ENCODE measurements around the gene ADAM23.

The ADAM23 gene

DNA sequence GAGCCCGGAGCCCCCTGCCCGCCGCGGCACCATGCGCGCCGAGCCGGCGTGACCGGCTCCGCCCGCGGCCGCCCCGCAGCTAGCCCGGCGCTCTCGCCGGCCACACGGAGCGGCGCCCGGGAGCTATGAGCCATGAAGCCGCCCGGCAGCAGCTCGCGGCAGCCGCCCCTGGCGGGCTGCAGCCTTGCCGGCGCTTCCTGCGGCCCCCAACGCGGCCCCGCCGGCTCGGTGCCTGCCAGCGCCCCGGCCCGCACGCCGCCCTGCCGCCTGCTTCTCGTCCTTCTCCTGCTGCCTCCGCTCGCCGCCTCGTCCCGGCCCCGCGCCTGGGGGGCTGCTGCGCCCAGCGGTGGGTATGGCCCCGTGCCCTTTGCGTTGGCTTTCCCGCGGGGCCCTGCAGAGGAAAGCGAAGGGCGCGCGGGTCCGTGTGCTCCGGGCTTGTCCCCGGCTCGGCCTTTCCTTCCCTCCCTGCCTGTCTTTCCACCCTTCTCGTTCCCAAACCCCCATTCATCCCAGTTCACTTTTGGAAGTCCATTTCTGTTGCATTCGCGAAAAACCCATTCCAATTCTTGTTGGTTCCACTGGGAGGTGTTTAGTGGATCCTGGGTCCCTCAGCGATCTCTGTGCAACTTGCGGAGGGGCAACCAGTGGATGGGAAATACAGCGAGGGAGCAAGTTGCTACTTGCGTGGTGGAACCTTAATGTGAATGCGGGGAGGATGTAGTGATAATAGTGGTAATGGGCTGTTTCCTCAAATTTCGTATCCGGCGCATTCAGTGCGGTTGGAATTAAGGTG lies 599 bp downstream of the ADAM23 start:
- no peak for DNase-seq

DNA sequence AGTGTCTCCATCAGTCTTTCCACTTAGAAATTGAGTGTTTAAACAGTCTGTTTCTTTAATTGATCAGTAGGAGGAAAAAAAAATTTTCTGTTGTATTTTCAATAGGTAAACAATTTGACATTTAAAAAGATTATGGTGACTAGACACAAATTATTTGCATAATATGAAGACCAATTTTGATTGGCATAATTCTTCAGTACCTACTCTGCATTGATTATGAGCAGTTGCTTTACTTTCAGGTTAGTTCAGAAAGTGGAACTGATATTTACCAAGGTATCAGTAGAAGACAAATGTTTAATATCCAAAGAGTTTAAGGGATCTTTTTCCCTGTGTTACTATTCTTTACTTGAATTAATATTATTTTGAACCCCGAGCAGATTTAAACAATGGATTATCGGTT lies 2.6 kb downstream of the ADAM23 start:
- no peak for DNase-seq

DNA sequence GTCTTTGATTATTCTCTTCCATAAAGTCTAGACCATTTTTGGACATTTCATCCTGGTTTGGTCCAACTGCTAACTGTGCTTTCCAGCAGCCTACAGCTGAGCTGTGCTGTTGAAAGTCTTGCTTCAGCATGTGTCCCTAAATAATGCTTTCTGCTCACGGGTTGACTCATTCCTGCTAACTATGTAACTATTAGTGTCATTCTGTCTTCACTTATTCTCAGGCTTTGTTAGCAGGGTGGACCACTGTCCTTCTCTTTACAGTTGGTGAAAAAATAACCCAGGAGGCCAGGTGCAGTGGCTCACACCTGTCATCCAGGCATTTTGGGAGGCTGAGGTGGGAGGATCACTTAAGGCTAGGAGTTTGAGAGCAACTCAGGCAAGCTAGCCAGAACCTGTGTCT lies 8.9 kb downstream of the ADAM23 start:
- no peak for DNase-seq

DNA sequence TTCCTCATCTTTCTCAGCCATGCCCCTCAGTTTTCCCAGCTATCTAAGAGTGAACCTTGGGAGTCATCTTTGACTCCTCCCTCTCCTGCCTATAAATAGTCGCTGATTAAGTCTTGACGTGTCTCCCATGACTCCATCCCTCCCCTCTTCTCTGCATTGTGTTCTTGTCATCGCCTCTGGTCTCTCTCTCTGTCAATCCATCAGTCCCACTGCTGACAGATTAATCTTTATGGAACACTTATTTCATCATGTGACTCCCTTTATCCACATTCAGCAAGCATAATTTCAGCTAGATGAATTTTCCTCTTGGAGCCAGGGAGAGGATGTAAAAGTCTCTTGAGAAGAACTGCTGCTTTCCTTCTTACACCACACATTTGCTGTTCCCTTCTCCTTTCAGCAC lies 9.4 kb downstream of the ADAM23 start:
- no peak for DNase-seq

DNA sequence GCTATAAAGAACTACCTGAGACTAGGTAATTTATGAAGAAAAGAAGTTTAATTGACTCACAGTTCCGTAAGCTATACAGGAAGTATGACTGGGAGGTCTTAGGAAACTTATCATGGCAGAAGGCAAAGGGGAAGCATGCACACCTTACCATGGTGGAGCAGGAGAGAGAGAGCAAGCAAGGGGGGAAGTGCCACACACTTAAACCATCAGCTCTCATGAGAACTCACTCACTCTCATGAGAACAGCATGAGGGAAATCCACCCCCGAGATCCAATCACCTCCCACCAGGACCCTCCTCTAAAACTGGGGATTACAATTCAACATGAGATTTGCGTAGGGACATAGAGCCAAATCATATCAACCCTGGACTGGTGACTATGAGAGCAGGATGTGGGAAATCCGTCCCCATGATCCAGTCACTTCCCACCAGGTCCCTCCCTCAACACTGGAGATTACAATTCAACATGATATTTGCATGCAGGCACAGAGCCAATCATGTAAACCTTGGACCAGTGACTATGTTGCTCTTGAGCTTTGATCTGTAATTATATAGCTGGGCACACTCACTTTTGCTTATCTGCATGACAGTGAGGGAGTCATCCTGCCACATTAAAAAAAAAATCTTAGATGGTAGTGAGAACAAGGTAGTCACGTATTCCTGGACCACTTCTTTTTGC lies 12.9 kb downstream of the ADAM23 start:
- DNase-seq, result no peak

DNA sequence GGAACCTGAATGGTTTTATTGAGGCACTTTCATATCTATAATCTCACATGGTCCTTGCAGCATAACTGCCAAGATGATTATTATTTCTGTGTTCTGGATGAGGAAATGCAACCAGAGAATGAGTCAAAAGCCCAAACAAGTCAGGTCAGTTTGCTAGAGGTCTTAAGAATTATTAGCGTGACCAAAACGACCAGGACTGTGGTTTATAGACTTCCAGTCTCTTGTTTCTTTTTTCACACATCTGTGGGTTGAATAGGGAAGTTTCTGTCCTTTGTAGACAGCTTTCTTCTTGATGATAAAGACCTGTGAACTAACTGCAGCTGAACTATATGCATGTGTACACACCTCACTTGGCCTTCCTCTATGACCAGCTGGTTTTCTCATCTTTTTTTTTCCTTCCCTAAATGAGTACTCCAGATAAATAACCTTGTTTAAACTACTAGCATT lies 13.9 kb downstream of the ADAM23 start:
- no peak for DNase-seq

DNA sequence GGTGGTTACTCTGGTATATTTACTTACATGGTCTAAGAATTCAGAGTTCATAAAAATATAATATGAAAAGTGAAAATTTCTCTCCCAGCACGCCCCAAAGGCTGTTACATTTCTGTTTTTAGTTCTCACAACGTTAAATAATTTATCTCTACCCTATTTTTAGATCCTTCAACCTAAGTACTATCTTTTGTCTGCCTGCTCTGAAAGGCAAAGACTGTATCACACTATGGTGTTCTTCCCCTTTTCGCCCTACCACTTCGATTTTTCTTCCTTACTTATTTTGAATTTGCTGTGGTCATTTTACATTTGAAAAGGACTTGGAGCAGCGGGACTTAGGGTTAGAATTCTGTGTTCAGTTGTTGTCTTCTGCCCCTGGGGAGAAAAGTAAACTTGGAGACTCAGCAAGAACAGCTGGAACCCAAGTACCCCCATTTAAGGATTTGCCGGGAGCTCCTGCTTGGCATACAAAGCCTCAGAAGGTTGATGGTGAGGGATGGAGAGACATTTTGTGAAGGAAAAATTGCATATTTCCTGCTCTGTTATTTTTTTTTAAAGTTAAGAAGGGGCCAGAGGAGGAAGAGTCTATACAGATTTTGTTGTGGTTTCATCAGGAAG lies 19.0 kb downstream of the ADAM23 start:
- DNase-seq, result no peak

DNA sequence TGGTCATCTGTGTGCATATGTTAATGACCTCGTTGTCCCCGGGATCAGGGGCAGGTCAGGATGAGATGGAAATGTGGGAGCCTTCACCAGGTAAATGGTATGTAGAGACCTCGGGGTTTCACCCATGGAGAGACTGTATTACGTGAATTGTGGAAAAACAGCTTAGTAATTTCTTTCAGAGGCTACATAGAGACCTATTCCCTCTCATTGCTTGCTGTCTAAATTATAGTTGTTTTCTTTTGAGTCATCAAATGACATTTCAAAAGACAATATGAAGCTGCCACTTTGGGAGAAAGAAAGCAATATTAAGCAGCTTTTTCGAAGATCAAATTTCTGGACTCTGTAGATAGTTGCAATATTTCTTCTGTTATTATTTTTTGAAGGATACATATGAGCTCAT lies 20.4 kb downstream of the ADAM23 start:
- no peak for DNase-seq

DNA sequence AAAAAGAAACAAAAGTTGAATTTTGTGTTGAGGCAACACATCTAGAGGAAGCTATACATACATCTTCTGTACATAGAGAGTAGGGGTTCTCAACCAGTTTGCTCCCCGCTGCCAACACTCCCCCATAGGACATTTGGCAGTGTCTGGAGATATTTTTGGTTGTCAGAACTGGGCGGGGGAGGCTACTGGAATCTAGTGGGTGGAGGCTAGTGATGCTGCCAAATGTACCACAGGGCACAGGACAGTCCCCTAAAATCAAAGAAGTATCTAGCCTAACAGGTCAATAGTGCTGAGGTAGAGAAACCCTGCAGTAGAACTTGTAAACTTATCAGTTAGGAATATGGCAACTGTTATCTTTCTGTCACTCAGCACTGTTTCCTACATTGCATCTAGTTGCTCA lies 21.3 kb downstream of the ADAM23 start:
- no peak for DNase-seq

DNA sequence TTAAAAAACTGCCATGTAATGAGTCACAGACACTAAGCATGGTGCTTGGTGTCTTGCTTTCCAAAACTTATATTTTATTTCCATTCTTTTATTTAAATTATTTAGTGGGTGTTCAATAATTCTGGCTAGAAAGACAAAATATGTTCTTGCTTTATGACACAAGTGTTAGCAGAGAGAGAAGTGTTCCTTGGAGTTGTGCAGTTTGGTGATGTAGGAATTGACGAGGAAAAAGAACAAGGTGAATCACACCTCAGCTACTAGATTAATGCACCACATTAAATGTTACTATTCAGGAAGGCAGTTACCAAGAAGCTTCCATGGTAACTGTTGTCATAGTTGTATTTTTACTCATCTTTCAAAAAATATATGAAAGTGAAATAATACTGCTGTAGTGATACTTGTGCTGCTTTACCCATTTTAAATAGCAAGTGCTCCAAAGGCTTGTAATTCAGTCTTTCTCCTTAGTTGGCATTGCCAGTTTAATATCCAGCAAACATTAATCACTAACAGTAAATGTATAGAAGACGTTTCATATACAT lies 28.3 kb downstream of the ADAM23 start:
- no peak for DNase-seq

DNA sequence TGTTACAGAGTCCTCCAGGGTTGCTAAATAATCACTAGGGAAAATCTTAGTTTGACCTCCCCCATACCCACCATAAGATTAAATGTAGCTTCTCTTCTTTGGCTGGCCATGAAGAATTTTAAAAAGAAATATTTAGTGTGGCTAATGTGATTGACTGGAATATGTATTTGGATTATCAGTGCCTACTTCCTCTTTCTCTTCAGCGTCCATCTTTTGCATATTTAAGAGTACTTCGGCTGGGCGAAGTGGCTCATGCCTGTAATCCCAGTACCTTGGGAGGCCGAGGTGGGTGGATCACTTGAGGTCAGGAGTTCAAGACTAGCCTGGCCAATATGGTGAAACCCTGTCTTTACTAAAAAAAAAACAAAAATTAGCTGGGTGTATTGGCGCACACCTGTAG lies 28.8 kb downstream of the ADAM23 start:
- DNase-seq, result no peak

DNA sequence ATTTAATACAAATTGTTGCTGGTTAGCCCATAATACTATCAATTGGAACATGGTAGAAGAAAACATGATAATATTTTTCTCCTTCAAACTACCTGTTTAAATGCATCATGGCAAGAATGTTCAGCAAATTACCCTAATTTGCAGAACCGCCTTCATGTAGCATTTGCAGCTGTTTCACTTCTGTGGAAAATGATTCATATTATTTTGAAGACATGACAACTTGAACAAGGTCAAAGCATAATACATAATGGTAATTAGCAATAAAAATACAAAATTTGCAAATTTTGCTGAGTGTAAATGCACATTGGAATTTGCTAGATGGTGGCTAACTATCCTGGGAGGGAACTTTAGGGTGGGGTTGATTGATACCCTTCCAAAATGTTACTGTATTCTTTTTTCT lies 30.8 kb downstream of the ADAM23 start:
- DNase-seq, result no peak

DNA sequence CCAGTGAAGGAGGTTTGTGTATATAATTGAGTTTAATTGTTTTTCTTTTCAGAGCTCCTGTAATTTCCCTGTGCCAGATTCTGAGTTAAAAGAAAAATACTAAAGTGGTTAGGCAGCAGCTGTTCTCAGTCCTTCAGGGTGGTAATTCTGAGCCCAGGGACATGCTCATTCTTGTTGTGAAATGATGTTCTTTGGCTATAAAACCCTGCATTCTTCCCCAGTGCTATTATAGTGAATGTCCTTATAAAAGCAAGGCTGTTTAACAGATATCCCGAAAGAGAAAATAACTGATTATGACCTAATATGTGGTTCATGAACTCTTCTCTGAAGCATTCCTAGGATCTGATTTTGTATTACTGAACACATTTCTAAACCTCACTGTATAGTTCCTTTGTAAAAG lies 34.0 kb downstream of the ADAM23 start:
- no peak for DNase-seq

DNA sequence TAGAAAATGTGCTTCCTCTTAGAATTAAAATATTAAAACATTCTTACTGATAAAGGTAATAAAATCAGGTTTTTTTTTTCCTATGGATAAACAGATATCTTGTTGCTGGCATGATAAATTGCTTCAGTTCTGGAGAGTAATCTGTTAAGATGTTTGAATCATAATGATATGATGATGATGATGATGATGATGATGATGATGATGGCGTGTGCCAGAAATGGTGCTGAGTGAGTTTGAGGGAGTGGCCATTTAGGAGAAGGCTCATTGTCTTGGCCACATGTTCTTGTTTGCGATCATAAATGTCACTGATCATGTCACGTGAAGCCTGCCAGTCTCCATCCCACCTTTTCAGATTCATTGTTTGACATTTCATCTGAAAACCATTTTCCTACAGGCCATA lies 35.0 kb downstream of the ADAM23 start:
- DNase-seq, result no peak

DNA sequence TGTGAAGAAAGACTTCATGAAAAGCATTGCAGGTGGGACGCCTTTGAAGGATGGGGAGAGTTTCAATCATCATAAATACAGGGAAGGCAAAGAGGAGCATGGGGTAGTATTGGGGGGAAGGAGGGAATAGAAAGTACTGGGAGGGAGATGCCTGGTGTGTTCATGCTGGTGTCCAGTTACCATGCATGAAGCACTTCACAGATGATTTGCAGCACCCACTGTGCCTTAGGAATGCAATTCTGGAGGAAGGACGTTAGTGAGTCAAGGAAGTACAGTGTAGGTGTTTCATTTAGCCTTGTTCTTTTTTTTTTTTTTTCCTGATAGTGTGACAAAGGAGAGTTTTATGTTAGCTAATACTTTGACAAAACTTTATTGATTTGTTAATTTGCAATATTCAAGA lies 36.8 kb downstream of the ADAM23 start:
- DNase-seq, result no peak

DNA sequence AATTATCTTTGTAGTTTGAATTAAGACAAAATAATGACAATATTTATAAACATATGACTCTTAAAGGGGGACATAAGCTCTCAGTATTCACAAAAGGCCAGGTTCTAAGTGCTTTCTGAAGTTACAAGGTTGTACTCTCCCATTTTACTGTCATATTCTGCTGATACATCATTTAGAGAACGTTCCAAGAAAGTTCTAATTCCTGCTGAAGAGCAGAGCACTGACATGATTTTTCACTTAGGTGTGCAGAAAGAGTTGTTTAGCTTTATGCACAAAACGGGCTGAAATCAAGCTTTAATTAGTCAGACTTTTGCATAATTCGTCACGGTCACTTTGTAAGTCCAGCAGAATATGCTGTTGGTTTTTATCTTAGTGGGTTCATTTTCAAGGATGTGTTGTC lies 37.3 kb downstream of the ADAM23 start:
- DNase-seq, result no peak

DNA sequence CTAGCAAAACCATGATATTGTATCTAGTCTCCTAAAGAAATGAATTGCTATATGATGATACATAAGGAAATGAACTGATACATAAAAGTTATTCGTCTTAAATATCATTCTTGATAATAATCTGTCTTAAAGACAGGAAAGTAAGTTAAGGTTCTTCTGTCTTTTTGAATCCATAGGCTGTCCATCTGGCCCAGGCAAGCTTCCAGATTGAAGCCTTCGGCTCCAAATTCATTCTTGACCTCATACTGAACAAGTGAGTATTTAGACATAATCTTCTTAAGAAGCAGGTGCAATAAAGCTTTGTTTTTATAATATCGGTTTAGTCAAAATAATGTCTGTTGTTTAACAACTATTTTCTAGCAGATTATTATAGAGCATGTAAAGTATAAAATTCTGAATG lies 37.7 kb downstream of the ADAM23 start:
- no peak for DNase-seq

DNA sequence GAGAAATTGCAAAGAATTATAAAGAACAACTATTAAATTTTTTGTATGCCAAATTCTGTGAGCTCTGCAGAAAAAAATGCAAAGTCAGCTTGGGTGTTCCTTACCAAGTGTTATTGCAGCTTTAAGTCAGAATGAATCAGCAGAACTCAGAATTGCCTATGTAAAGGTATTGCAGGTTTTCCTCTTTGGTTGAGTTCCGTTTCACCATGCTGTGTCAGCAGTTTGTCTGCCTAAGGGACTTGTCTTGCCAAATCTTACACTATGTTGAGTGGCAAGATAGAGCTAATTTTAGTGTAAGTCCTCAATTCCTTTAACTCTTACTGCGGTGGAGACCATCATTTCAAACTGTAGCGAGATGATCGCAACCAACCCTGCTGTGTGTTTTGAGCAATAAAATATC lies 38.8 kb downstream of the ADAM23 start:
- DNase-seq, result no peak

DNA sequence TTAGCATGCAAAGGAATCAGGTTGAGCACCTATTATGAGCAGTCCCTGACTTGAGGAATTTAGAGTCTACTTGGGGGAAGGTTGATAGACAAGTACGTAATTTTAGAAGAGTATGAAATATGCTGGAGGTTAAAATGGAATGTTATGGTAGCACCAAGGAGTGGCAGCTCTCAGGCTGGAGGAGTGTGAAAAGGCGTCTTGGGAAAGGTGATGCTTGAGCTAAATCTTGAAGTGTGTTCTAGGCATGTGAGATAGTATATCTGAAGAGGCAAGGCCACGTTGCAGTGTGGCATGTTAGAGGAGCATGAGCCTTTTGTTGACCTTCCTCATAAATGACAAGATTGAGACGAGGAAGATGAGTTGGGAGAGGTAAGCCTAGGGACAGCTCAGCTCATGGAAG lies 39.3 kb downstream of the ADAM23 start:
- DNase-seq, result no peak

DNA sequence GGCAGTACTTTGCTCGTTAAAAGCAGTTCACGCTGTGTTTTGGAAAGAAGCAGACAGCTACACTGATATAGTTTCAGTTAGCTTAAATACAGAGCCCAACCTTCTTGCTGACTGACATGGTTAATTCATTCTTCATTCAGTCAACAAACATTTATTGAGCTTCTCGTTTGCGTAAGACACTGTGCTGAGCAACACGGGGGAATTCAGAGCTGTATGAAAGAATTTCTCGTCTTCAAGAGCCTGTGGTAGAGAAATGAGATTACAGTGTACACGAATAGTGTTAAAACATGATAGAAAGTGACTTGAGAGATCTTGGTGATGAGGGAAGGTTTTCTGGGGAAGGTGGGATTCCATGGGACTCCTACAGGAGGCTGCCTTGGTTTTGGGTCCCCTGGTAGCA lies 44.7 kb downstream of the ADAM23 start:
- DNase-seq, result no peak

DNA sequence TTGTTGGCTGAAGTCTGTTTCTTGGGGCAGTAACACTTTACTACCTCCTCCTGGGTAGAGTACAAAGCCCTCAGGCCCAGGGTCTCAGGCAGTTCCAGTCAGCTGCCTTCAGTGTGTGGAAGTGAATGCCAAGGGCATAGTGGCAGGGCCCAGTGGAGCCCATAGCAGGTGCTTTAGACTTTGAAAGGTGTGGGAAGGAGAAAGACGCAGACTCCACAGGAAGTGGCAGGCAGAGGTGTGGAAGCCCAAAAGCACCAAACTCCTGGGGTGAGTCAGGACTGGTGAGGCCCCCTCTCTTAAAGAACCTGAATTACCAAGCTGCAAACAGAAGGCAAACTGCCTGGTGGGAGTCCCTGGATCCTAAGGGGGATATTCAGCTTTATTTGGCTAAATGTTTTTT lies 45.3 kb downstream of the ADAM23 start:
- no peak for DNase-seq

DNA sequence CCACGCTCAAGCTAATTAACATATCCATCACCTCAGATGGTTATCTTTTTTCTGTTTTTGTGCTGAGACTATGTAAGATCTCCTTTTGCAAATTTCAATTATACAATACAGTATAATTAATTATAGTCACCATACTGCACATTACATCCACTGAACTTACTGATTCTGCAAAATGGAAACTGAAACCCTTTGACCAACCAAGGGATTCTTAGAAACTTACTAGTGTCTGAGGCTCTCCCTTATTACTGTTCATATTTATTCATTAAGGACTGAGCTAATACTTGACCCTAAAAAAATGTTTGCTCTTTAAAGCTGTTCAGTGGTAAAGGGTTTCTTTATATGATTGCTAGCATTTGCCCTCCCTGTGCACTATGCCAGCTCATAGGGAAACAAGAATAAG lies 50.7 kb downstream of the ADAM23 start:
- DNase-seq, result no peak

DNA sequence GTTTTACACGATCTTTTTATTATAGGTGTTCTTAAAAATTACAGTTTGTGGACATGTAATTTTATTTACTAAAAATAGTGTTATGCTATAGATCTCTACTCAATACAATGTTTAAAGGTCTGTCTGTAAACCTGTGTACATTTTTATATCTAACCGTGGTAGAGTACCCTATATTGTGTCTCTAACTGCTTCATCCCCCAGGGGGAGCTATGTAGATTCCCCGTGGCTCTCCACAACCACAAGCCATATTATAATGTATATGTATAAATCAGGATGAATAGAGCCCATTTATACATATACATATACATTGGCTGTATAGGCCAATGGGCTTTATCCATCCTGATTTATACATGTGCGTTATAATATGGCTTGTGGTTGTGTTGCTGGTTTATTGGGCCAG lies 59.4 kb downstream of the ADAM23 start:
- no peak for DNase-seq

DNA sequence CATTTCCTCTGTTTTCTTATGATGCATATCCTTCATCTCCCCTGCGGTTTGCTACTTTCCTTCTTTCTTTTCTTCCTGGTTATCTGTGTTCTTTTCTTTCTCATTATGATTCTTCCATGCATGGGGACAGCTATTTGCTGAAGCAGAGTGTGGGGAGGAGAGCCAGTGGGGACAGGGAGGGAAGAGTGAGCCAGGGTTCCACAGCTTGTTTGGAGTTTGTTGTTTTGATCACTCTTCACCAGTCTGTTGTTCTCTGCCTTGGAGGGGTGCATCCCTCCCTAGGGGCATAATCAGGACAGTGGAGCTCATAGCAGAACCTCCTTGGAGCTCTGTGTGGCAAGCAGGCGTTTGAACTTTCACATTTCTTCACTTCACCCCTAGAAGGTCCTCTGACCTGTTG lies 68.0 kb downstream of the ADAM23 start:
- no peak for DNase-seq
